Measurements from ENCODE around the gene TMEM101.
"Not testable (repeated sequence)": the region's sequence is repeated elsewhere in the genome, so short reads cannot be mapped to it uniquely, and the experiment has no call there.

The TMEM101 gene

GRCh38 chr17:43961954-43962353, 52.8 kb downstream of the TMEM101 start:
- Histone ChIP-seq H3K36me3 (ENCODE audit: control insufficient read depth, insufficient read depth, low read length) (no peaks in the 10 kb centered on the region), H3K27ac (ENCODE audit: insufficient read depth, low read depth, low read length, poor library complexity, severe bottlenecking) (no peak overlapping the region), H3K27me3 (ENCODE audit: control insufficient read depth, insufficient read depth, low read length, poor library complexity, severe bottlenecking) (no peaks in the 10 kb centered on the region), H3K4me3 (ENCODE audit: insufficient read depth, low read depth, low read length) (no peak overlapping the region), H3K9me3 (ENCODE audit: control insufficient read depth, low read length) (no peaks in the 10 kb centered on the region), H3K4me1 (ENCODE audit: control insufficient read depth, insufficient read depth, low read length) (no peaks in the 10 kb centered on the region)
- 78 to 98% methylated on average over 2 of the region's 2 CpGs for WGBS, 2 experiments

GRCh38 chr17:43961292-43961691, 53.5 kb downstream of the TMEM101 start:
- H3K9me3 ChIP-seq (ENCODE audit: control insufficient read depth, low read length); H3K27me3 ChIP-seq (ENCODE audit: control insufficient read depth, insufficient read depth, low read length, poor library complexity, severe bottlenecking); H3K4me3 ChIP-seq (ENCODE audit: insufficient read depth, low read depth, low read length); H3K36me3 ChIP-seq (ENCODE audit: control insufficient read depth, insufficient read depth, low read length); H3K4me1 ChIP-seq (ENCODE audit: control insufficient read depth, insufficient read depth, low read length); H3K27ac ChIP-seq (ENCODE audit: insufficient read depth, low read depth, low read length, poor library complexity, severe bottlenecking): not testable (repeated sequence)
- WGBS, 2 experiments, result 87 to 91% methylated on average over 6 of the region's 6 CpGs

Measured in ectodermal cell (in vitro differentiated cells).